ENCODE measurements around the gene XRN1. TPM values are rescaled to one million over a fixed set of nuclear protein-coding genes. Genes with fewer than 3 reads are reported as not detected.
"Not testable (repeated sequence)": the region's sequence is repeated elsewhere in the genome, so short reads cannot be mapped to it uniquely, and the experiment has no call there.

XRN1 gene
- total and polyA plus RNA-seq, 7 donors: 5.4 to 45.7 (median 29.5) TPM

- no peak for TF ChIP-seq CTCF (IDR thresholded peaks at IDR 0.05)
- TF ChIP-seq POLR2A (IDR thresholded peaks at IDR 0.05): no peak
- TF ChIP-seq POLR2AphosphoS5 (IDR thresholded peaks at IDR 0.05): no peak
- TF ChIP-seq EP300 (IDR thresholded peaks at IDR 0.05): no peak
- Histone ChIP-seq H3K9me3 (peaks cover 0 to 1% (median 0%) of the 10 kb centered on the region in 4 donors), H3K4me1 (no peaks in the 10 kb centered on the region), H3K27me3 (no peaks in the 10 kb centered on the region), H3K36me3 (peaks cover 5 to 75% (median 6%) of the 10 kb centered on the region in 4 donors), H3K4me3 (no peak overlapping the region), H3K27ac (no peak overlapping the region)
- no peak for DNase-seq
- intact Hi-C loops (cut with DNase I): no loop called here
- WGBS, 2 donors: 79 to 86% methylated on average over 3 of the region's 3 CpGs
These were observed 109.8 kb downstream of the XRN1 start for GRCh38 chr3:142337994-142338393.

DNA sequence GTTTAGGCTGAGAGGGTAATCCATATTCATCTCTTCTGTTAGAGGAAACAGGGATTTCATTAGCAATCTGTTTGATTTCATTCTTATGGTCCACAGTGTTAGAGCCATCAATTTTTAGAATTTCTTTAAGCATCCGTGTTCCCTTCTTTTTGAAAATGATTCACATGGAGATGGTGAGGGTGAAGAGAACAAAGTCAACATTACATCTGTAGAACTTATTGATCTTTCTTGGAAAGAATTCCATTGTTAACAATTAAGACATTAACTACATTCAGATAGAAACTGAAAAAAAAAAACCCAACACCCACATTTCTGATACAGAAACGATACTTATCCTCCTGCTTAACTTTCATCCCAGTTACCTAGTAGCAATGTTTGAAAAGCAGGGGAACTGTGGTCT lies 115.4 kb downstream of the XRN1 start:
- H3K4me3 ChIP-seq: no peak overlapping the region
- no peaks in the 10 kb centered on the region for H3K9me3 ChIP-seq
- H3K27ac ChIP-seq: no peak overlapping the region
- WGBS, 2 donors: 98 to 99% methylated on average over 2 of the region's 2 CpGs
- H3K36me3 ChIP-seq: peaks cover 5 to 69% (median 22%) of the 10 kb centered on the region in 4 donors
- TF ChIP-seq POLR2A (IDR thresholded peaks at IDR 0.05) (no peak), POLR2AphosphoS5 (IDR thresholded peaks at IDR 0.05) (no peak)
- DNase-seq: no peak
- no peaks in the 10 kb centered on the region for H3K4me1 ChIP-seq
- no peaks in the 10 kb centered on the region for H3K27me3 ChIP-seq
- intact Hi-C loops (cut with DNase I): no loop called here

- 28 to 83% methylated on average over 1 of the region's 1 CpG for WGBS, 2 donors
- intact Hi-C loops (cut with DNase I); H3K27ac ChIP-seq; H3K9me3 ChIP-seq; DNase-seq; H3K4me3 ChIP-seq; H3K27me3 ChIP-seq; H3K4me1 ChIP-seq: not testable (repeated sequence)
- peaks cover 1 to 21% (median 5%) of the 10 kb centered on the region in 4 donors for H3K36me3 ChIP-seq
These were observed 123.4 kb downstream of the XRN1 start for GRCh38 chr3:142324275-142324953.

DNA sequence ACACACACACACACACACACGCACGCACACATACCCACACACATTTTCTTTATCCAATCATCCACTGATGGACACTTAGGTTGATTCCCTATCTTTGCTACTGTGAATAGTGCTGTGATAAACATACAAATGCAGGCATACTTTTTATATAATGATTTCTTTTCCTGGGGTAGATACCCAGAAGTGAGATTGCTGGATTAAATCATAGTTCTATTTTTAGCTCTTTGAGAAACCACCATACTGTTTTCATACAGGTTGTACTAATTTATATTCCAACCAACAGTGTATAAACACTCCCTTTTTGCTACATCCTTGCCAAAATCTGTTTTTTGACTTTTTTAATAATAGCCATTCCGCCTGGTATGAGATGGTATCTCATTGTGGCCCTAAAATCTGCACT lies 127.9 kb downstream of the XRN1 start:
- intact Hi-C loops (cut with DNase I): no loop called here
- no peaks in the 10 kb centered on the region for H3K9me3 ChIP-seq
- no peak for DNase-seq
- no peak overlapping the region for H3K4me3 ChIP-seq
- H3K36me3 ChIP-seq: peaks cover 0 to 22% (median 2%) of the 10 kb centered on the region in 4 donors
- TF ChIP-seq POLR2A (IDR thresholded peaks at IDR 0.05) (no peak), CTCF (IDR thresholded peaks at IDR 0.05) (no peak), POLR2AphosphoS5 (IDR thresholded peaks at IDR 0.05) (no peak), EP300 (IDR thresholded peaks at IDR 0.05) (no peak)
- no peaks in the 10 kb centered on the region for H3K27me3 ChIP-seq
- H3K4me1 ChIP-seq: peaks cover 0 to 7% (median 0%) of the 10 kb centered on the region in 4 donors
- WGBS, 2 donors: 98% methylated on average over 3 of the region's 3 CpGs
- no peak overlapping the region for H3K27ac ChIP-seq

GRCh38 chr3:142319094-142319493 lies 128.7 kb downstream of the XRN1 start:
- TF ChIP-seq POLR2A (IDR thresholded peaks at IDR 0.05): no peak
- no peak for TF ChIP-seq CTCF (IDR thresholded peaks at IDR 0.05)
- TF ChIP-seq EP300 (IDR thresholded peaks at IDR 0.05): no peak
- TF ChIP-seq POLR2AphosphoS5 (IDR thresholded peaks at IDR 0.05): no peak
- H3K4me3 ChIP-seq: no peak overlapping the region
- WGBS, 2 donors: 92% methylated on average over 1 of the region's 1 CpG
- H3K36me3 ChIP-seq: peaks cover 0 to 22% (median 2%) of the 10 kb centered on the region in 4 donors
- H3K27me3 ChIP-seq: no peaks in the 10 kb centered on the region
- H3K4me1 ChIP-seq: peaks cover 0 to 7% (median 0%) of the 10 kb centered on the region in 4 donors
- no peak overlapping the region for H3K27ac ChIP-seq
- intact Hi-C loops (cut with DNase I): no loop called here
- DNase-seq: no peak
- no peaks in the 10 kb centered on the region for H3K9me3 ChIP-seq

DNA sequence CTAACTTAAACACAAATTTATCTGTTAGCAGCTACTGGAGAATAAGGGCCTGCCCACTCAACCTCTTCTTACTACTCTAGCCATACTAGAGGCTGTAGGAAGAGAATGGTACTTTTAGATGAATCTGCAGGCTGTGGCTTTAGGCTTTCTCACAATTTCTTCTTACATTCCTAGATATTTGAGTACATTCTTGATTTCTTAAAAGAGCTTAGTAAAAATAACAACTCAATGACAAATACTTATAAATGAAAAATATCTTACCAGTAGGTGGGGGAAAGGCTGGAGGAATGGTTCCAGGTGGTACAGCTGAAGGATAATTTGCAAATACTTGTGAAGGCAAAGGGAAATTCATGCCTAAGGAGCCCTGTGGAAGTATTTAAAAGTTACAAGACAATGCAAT lies 129.5 kb downstream of the XRN1 start:
- TF ChIP-seq EP300 (IDR thresholded peaks at IDR 0.05) (no peak), POLR2AphosphoS5 (IDR thresholded peaks at IDR 0.05) (no peak)
- Histone ChIP-seq H3K9me3 (no peaks in the 10 kb centered on the region), H3K27ac (no peak overlapping the region), H3K27me3 (no peaks in the 10 kb centered on the region), H3K36me3 (peaks cover 0 to 28% (median 2%) of the 10 kb centered on the region in 4 donors), H3K4me1 (peaks cover 0 to 7% (median 0%) of the 10 kb centered on the region in 4 donors), H3K4me3 (no peak overlapping the region)
- intact Hi-C loops (cut with DNase I): no loop called here
- no peak for DNase-seq

DNA sequence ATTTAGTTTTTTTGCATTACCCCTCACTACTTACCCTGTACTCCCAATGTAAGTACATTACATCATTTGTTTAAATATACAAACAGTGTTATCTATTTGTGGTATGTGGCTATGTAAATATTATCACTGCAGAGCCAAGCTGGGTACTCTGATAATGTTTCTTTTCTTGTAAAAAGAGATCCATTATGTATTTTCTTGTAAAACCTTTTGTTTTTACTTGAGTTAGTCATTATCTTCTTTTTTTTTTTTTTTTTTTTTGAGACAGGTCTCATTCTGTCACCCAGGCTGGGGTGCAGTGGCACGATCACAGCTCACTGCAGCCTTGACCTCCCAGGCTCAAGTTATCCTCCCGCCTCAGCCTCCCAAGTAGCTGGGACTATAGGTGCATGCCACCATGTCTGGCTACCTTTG lies 131.9 kb downstream of the XRN1 start:
- H3K4me1 ChIP-seq; H3K27me3 ChIP-seq; H3K27ac ChIP-seq; H3K4me3 ChIP-seq; H3K9me3 ChIP-seq; DNase-seq; intact Hi-C loops (cut with DNase I): not testable (repeated sequence)
- 96 to 97% methylated on average over 2 of the region's 2 CpGs for WGBS, 2 donors
- H3K36me3 ChIP-seq: peaks cover 6 to 52% (median 8%) of the 10 kb centered on the region in 4 donors
